H1 (cell line): ENCODE results near the gene NDUFB6. TPM values are rescaled to one million over a fixed set of nuclear protein-coding genes. Genes with fewer than 3 reads are reported as not detected.

Source experiments
- CTCF ChIA-PET: fragments of 300-600 bp; sonication (Branson Sonifier 250); formaldehyde crosslinking; loops from one replicate; lab custom pipeline; 2021; ENCODE audit not compliant: partially characterized antibody; lab: Charles Lee
- POLR2A ChIA-PET: fragments of 300-600 bp; sonication (Branson Sonifier 250); formaldehyde crosslinking; loops from one replicate; lab custom pipeline; 2021; ENCODE audit warnings: inconsistent platforms; ENCODE audit not compliant: partially characterized antibody; lab: Charles Lee
- DNase-seq, 2 experiments: peaks; one replicate each; pipeline versions ENCODE4 v3.0.0 to v3.0.0-alpha.2; 2010 to 2022; ENCODE audit warnings: low spot score in 2 of 2, low read depth in 1 of 2, mixed read lengths in 1 of 2
- FAIRE-seq: peaks from 2 replicates; lab custom pipeline; 2011; peaks lifted over from hg19 to GRCh38; lab: Jason Lieb, UNC
- H2AFZ ChIP-seq: 2 replicates; pipeline ENCODE4 v1.8.1; 2012; ENCODE audit warnings: low read length, inconsistent platforms
- H2AK5ac ChIP-seq: 2 replicates; pipeline ENCODE4 v1.6.1; 2013; ENCODE audit warnings: low read depth, low read length
- H2BK120ac ChIP-seq: replicated peaks from 2 replicates; pipeline ENCODE3; 2013; ENCODE audit warnings: low read depth, low read length, inconsistent platforms
- H2BK12ac ChIP-seq: 2 replicates; pipeline ENCODE4 v1.6.1; 2013; ENCODE audit warnings: low read depth, low read length
- H2BK15ac ChIP-seq: 2 replicates; pipeline ENCODE4 v1.6.1; 2013; ENCODE audit warnings: low read length
- H2BK20ac ChIP-seq: 2 replicates; pipeline ENCODE4 v1.6.1; 2013; ENCODE audit warnings: low read length
- H2BK5ac ChIP-seq: 2 replicates; pipeline ENCODE4 v1.6.1; 2013; ENCODE audit warnings: low read depth, low read length
- H3K14ac ChIP-seq: 2 replicates; pipeline ENCODE4 v1.6.1; 2013; ENCODE audit warnings: inconsistent platforms; ENCODE audit not compliant: insufficient read length
- H3K18ac ChIP-seq: 2 replicates; pipeline ENCODE4 v1.6.1; 2013; ENCODE audit warnings: low read length; ENCODE audit errors: extremely low read depth
- H3K23ac ChIP-seq: 2 replicates; pipeline ENCODE4 v1.6.1; 2013; ENCODE audit warnings: inconsistent platforms; ENCODE audit not compliant: insufficient read length
- H3K23me2 ChIP-seq: 2 replicates; pipeline ENCODE4 v1.6.1; 2013; ENCODE audit warnings: low read depth, low read length
- H3K27ac ChIP-seq: 2 replicates; pipeline ENCODE4 v1.6.1; 2011; ENCODE audit warnings: low read depth, low read length, inconsistent platforms
- H3K27me3 ChIP-seq, 4 experiments: replicated peaks in 1 of 4; 1 replicate in 1 of 4; 2 replicates in 3 of 4; pipeline versions ENCODE4 v1.6.1 to v1.8.1; 2011 to 2013; ENCODE audit warnings: low read length in 3 of 4, mild to moderate bottlenecking in 3 of 4, inconsistent platforms in 2 of 4, mixed read lengths in 2 of 4, moderate library complexity in 1 of 4; ENCODE audit not compliant: control insufficient read depth in 3 of 4, insufficient read depth in 3 of 4; ENCODE audit errors: extremely low read depth in 1 of 4
- H3K36me3 ChIP-seq, 4 experiments: 2 replicates each; pipeline versions ENCODE4 v1.6.1 to v1.8.1; 2011 to 2013; ENCODE audit warnings: mild to moderate bottlenecking in 4 of 4, low read length in 3 of 4, moderate library complexity in 2 of 4, control low read depth in 1 of 4, inconsistent platforms in 1 of 4; ENCODE audit not compliant: insufficient read depth in 4 of 4, control insufficient read depth in 2 of 4
- H3K4ac ChIP-seq: replicated peaks from 2 replicates; pipeline ENCODE3; 2013; ENCODE audit warnings: low read length, low read depth, mixed read lengths, inconsistent platforms; ENCODE audit not compliant: insufficient read length
- H3K4me1 ChIP-seq, 4 experiments: replicated peaks in 1 of 4; 1 replicate in 1 of 4; 2 replicates in 3 of 4; pipeline versions ENCODE4 v1.6.1 to v1.8.1; 2011 to 2013; ENCODE audit warnings: low read length in 3 of 4, inconsistent platforms in 2 of 4, mixed read lengths in 1 of 4; ENCODE audit not compliant: insufficient read depth in 4 of 4, control insufficient read depth in 3 of 4
- H3K4me2 ChIP-seq, 2 experiments: 2 replicates each; pipeline versions ENCODE4 v1.6.1 to v1.8.1; 2011 to 2013; ENCODE audit warnings: low read depth in 2 of 2, low read length in 2 of 2, control low read depth in 1 of 2, inconsistent platforms in 1 of 2, mild to moderate bottlenecking in 1 of 2; ENCODE audit not compliant: insufficient read depth in 1 of 2
- H3K4me3 ChIP-seq, 4 experiments: fragments of 200-600, 300-600 bp in 1 of 4; sonication (generic), shearing (Covaris generic), sonication (Bioruptor Twin) in 1 of 4; 2 replicates each; pipeline versions ENCODE4 v1.5.1 to v1.8.1; 2011 to 2016; ENCODE audit warnings: low read length in 4 of 4, low read depth in 3 of 4, control low read depth in 2 of 4, inconsistent platforms in 2 of 4, mild to moderate bottlenecking in 2 of 4, mixed read lengths in 1 of 4, moderate library complexity in 1 of 4; ENCODE audit not compliant: insufficient read depth in 2 of 4; ENCODE audit errors: extremely low read depth in 1 of 4
- H3K56ac ChIP-seq: replicated peaks from 2 replicates; pipeline ENCODE3; 2013; ENCODE audit warnings: low read depth, mild to moderate bottlenecking, mixed read lengths, low read length, inconsistent platforms; ENCODE audit not compliant: insufficient read length
- H3K79me1 ChIP-seq: 2 replicates; pipeline ENCODE4 v1.6.1; 2013; ENCODE audit warnings: low read depth, low read length, control low read depth
- H3K79me2 ChIP-seq, 2 experiments: 2 replicates each; pipeline versions ENCODE4 v1.6.1 to v1.8.1; 2012 to 2013; ENCODE audit warnings: low read length in 2 of 2, mild to moderate bottlenecking in 2 of 2, inconsistent platforms in 1 of 2; ENCODE audit not compliant: insufficient read depth in 2 of 2, control insufficient read depth in 1 of 2
- H3K9ac ChIP-seq, 4 experiments: replicated peaks in 1 of 4; 1 replicate in 1 of 4; 2 replicates in 3 of 4; pipeline versions ENCODE4 v1.6.1 to v1.8.1; 2011 to 2013; ENCODE audit warnings: low read depth in 3 of 4, low read length in 3 of 4, control low read depth in 2 of 4, mild to moderate bottlenecking in 2 of 4, moderate library complexity in 2 of 4, inconsistent platforms in 1 of 4; ENCODE audit errors: extremely low read depth in 1 of 4
- H3K9me3 ChIP-seq, 2 experiments: 2 replicates each; pipeline versions ENCODE4 v1.6.1 to v1.8.1; 2012 to 2013; ENCODE audit warnings: mild to moderate bottlenecking in 2 of 2, moderate library complexity in 2 of 2, control low read depth in 1 of 2, inconsistent platforms in 1 of 2, low read depth in 1 of 2, low read length in 1 of 2, mixed read lengths in 1 of 2; ENCODE audit not compliant: insufficient read depth in 2 of 2
- H4K20me1 ChIP-seq, 2 experiments: replicated peaks in 1 of 2; 2 replicates each; pipeline versions ENCODE3 to v1.8.1; 2011 to 2013; ENCODE audit warnings: inconsistent platforms in 2 of 2, low read length in 2 of 2, mild to moderate bottlenecking in 1 of 2; ENCODE audit not compliant: insufficient read depth in 2 of 2, control insufficient read depth in 1 of 2
- H4K5ac ChIP-seq: 2 replicates; pipeline ENCODE4 v1.6.1; 2013; ENCODE audit warnings: low read length, low read depth, mixed read lengths, inconsistent platforms; ENCODE audit not compliant: insufficient read length
- H4K8ac ChIP-seq: 2 replicates; pipeline ENCODE4 v1.8.0; 2013; ENCODE audit warnings: mild to moderate bottlenecking, moderate library complexity, low read length, inconsistent platforms; ENCODE audit not compliant: insufficient read depth; ENCODE audit errors: extremely low read depth
- H4K91ac ChIP-seq: replicated peaks from 2 replicates; pipeline ENCODE3; 2013; ENCODE audit warnings: low read length, mixed read lengths, inconsistent platforms; ENCODE audit not compliant: insufficient read length
- ATF3 ChIP-seq: IDR thresholded peaks from 2 replicates; pipeline ENCODE4 v1.6.1; 2011; ENCODE audit warnings: low read depth, mild to moderate bottlenecking, low read length; ENCODE audit not compliant: insufficient read depth
- CHD1 ChIP-seq: IDR thresholded peaks from 2 replicates; pipeline ENCODE4 v1.6.1; 2012; ENCODE audit warnings: low read depth, low read length, improper control_type of control experiment
- CREB1 ChIP-seq: IDR thresholded peaks from 2 replicates; pipeline ENCODE4 v1.6.1; 2012; ENCODE audit warnings: inconsistent platforms
- CTBP2 ChIP-seq: IDR thresholded peaks from 2 replicates; pipeline ENCODE4 v1.7.0; 2011; ENCODE audit warnings: borderline replicate concordance, mild to moderate bottlenecking, moderate library complexity, mixed read lengths, low read length; ENCODE audit not compliant: insufficient read depth, insufficient read length
- FOSL1 ChIP-seq: IDR thresholded peaks from 2 replicates; pipeline ENCODE4 v1.6.1; 2011; ENCODE audit warnings: mild to moderate bottlenecking, low read depth, low read length, moderate library complexity; ENCODE audit not compliant: insufficient read depth
- JUND ChIP-seq: IDR thresholded peaks from 2 replicates; pipeline ENCODE4 v1.6.1; 2011; ENCODE audit warnings: mild to moderate bottlenecking, improper control_type of control experiment, low read length
- KDM5A ChIP-seq: fragments of 200-600 bp; IDR thresholded peaks from 2 replicates; pipeline ENCODE4 v1.7.1; 2012; ENCODE audit warnings: mild to moderate bottlenecking, low read length, inconsistent platforms, mixed read lengths
- POLR2AphosphoS5 ChIP-seq: IDR thresholded peaks from 2 replicates; pipeline ENCODE4 v1.6.1; 2011; ENCODE audit warnings: low read depth, low read length
- RNF2 ChIP-seq: fragments of 200-900, 300-1000 bp; sonication (generic); IDR thresholded peaks from 2 replicates; pipeline ENCODE4 v1.7.1; 2016; ENCODE audit warnings: borderline replicate concordance, low read depth, mild to moderate bottlenecking, antibody characterized with exemption, low read length; ENCODE audit not compliant: poor library complexity, severe bottlenecking; ENCODE audit errors: missing control alignments
- RXRA ChIP-seq: IDR thresholded peaks from 2 replicates; pipeline ENCODE4 v1.6.1; 2011; ENCODE audit warnings: low read depth, mild to moderate bottlenecking, low read length, moderate library complexity; ENCODE audit not compliant: insufficient read depth
- SIN3A ChIP-seq, 2 experiments: IDR thresholded peaks in 1 of 2; conservative IDR thresholded peaks in 1 of 2; 2 replicates each; pipeline ENCODE4 v1.6.1; 2011 to 2012; ENCODE audit warnings: low read length in 2 of 2, improper control_type of control experiment in 1 of 2, low read depth in 1 of 2, mild to moderate bottlenecking in 1 of 2
- SP1 ChIP-seq: IDR thresholded peaks from 2 replicates; pipeline ENCODE4 v1.6.1; 2011; ENCODE audit warnings: low read depth, low read length
- SP2 ChIP-seq: IDR thresholded peaks from 2 replicates; pipeline ENCODE4 v1.6.1; 2012; ENCODE audit warnings: mild to moderate bottlenecking, low read length, inconsistent platforms
- SP4 ChIP-seq: IDR thresholded peaks from 2 replicates; pipeline ENCODE4 v1.6.1; 2012; ENCODE audit warnings: low read length, inconsistent platforms
- polyA plus RNA-seq, 7 experiments: library from polyadenylated mRNA; depleted of rRNA in 3 of 7; stranded (reverse) in 5 of 7; unstranded in 2 of 7; fragments of >200 nt in 5 of 7; fragments of 200-250 nt in 2 of 7; gene quantifications; 1 replicate in 5 of 7; 2 replicates in 1 of 7; 4 replicates in 1 of 7; pipeline versions ENCODE4 v1.2.1 to v1.2.3, GENCODE V29; 2011 to 2013; ENCODE audit warnings: missing spikeins in 2 of 7, mixed read lengths in 2 of 7
- total RNA-seq: library from RNA; stranded (reverse); fragmentation: NEBNext Ultra II Directional; extraction: Animal tissue kit (Norgen Biotek cat#: 25700); gene quantifications from 2 replicates; pipeline ENCODE4 v1.2.1, GENCODE V29; 2021
- TF ChIP-seq, protein P1 (sequence below): IDR thresholded peaks from 2 replicates; pipeline ENCODE4 v1.6.1; 2012; ENCODE audit warnings: inconsistent platforms

The NDUFB6 gene
- total and polyA plus RNA-seq, 2 of the 8 experiments (the other 6 are each of a cell fraction or from before 2014, with no cell fraction given), result 55.8 to 61.4 TPM

DNA sequence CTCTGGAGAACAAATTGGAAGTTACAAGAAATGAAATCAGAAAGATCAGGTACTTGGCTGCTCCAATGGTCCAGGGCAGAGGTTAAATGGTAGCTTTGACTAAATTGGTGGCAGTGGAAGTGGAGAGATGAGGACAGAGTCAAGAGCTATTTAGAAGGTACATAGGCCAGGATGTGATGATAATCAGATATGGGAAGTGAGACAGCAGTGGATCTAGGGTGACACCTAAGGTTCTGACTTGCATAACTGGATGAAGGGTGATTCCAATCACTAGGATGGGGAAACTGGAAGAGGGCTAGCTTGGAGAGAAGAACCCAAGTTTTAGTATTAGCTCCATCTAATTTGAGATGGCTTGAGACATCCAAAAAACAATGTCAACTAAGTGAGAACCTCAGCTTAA, 24.0 kb upstream of the NDUFB6 start:
- CTCF ChIA-PET, result interaction anchor here (1.1 kb wide), 1 partner anchor 187 kb away, joined by 3 read pairs; the partner anchor contains the start of gene TMEM215
- Histone ChIP-seq H3K27ac (no peak overlapping the region), H3K4ac (no peak overlapping the region)
- TF ChIP-seq CTBP2 (no peak), SIN3A (conservative IDR thresholded peaks at IDR 0.05 in 1 of 2, IDR thresholded peaks at IDR 0.05 in 1 of 2; ENCODE audit: low read depth in 1 of 2, low read length in 2 of 2) (no peak), CREB1 (no peak), SP4 (no peak), SP1 (no peak), RXRA (no peak), POLR2AphosphoS5 (no peak), FOSL1 (no peak), ATF3 (no peak), SP2 (no peak), CHD1 (no peak), JUND (no peak), KDM5A (no peak), RNF2 (no peak)
- TF ChIP-seq, protein P1, sequence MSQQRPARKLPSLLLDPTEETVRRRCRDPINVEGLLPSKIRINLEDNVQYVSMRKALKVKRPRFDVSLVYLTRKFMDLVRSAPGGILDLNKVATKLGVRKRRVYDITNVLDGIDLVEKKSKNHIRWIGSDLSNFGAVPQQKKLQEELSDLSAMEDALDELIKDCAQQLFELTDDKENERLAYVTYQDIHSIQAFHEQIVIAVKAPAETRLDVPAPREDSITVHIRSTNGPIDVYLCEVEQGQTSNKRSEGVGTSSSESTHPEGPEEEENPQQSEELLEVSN, result no peak

More for the DNA sequence above, 24.0 kb upstream of the NDUFB6 start:
- no peak overlapping the region for H2AFZ ChIP-seq
- no peak overlapping the region for H3K4me3 ChIP-seq
- H3K18ac ChIP-seq, result no peak overlapping the region
- H4K91ac ChIP-seq, result no peak overlapping the region
- no peak overlapping the region for H3K23ac ChIP-seq
- no peaks in the 10 kb centered on the region for H3K9me3 ChIP-seq
- no peaks in the 10 kb centered on the region for H3K36me3 ChIP-seq
- no peak overlapping the region for H2AK5ac ChIP-seq
- POLR2A ChIA-PET, result no interaction called here
- H4K20me1 ChIP-seq, result no peaks in the 10 kb centered on the region
- no peak overlapping the region for H4K8ac ChIP-seq
- H3K9ac ChIP-seq, result no peak overlapping the region
- H2BK120ac ChIP-seq, result no peak overlapping the region
- no peak overlapping the region for H2BK20ac ChIP-seq
- H3K79me1 ChIP-seq, result no peaks in the 10 kb centered on the region
- no peaks in the 10 kb centered on the region for H3K23me2 ChIP-seq
- H2BK15ac ChIP-seq, result no peak overlapping the region
- no peaks in the 10 kb centered on the region for H3K79me2 ChIP-seq
- no peak overlapping the region for H3K14ac ChIP-seq
- no peaks in the 10 kb centered on the region for H3K4me1 ChIP-seq
- no peak overlapping the region for H3K56ac ChIP-seq
- DNase-seq, result no peak
- H2BK12ac ChIP-seq, result no peak overlapping the region
- FAIRE-seq, result no peak
- H4K5ac ChIP-seq, result no peak overlapping the region
- no peaks in the 10 kb centered on the region for H3K27me3 ChIP-seq
- no peak overlapping the region for H3K4me2 ChIP-seq
- H2BK5ac ChIP-seq, result no peak overlapping the region
